HG02610 (cell line): Measurements from ENCODE around the gene L3MBTL2.
"Not testable (repeated sequence)": the region's sequence is repeated elsewhere in the genome, so short reads cannot be mapped to it uniquely, and the experiment has no call there.

Experiments
- ATAC-seq: cut with Tn5 transposase; IDR thresholded peaks from one replicate; pipeline ENCODE4 v1.9.1; 2021; ENCODE audit warnings: mild to moderate bottlenecking, moderate library complexity; ENCODE audit not compliant: unreplicated experiment

The L3MBTL2 gene

DNA sequence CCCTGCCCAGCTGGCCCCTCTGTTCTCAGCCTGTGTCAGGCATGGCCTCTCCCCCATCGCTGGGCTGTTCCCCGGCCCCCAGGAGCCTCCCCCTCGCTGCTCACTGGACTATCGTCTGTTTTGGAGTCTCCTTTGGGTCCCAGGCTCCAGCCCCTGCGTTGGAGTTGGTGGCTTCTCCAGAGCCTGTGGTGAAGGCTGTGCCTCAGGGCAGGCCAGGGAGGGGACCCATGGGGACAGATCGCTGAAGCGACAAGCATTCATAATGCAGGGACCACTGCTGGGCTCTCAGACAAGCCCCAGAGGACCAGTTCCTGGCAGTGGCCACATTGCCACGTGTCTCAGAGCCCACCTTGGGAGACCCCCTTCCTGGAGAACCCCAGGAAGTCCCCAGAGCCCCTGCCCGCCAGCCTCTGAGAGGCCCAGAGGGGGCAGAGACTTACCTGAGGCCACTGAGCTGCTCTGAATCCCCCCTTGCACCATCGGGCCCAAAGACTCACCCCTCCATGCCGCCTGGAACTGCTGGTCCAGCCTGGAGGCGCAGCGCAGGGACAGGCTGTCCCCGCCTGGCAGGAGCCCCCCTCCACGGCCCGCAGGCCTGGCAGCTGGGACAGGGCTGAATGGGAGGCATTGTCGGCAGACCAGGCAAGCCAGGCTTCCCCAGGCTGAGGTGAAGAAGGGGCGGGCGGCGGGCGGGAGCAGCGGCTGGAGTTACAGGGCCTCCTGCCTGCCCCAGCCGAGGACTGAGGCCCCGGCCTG lies 35.4 kb downstream of the L3MBTL2 start, which contains the start of gene CHADL:
CHADL (minus strand) TSS at position 555 of the 756 bp plus-strand sequence; CDS start at position 505, 50 bp downstream.
- ATAC-seq = no peak

- ATAC-seq = no peak
These were observed 36.1 kb downstream of the L3MBTL2 start for GRCh38 chr22:41241133-41241676.

- ATAC-seq = no peak
These were observed 37.4 kb downstream of the L3MBTL2 start for GRCh38 chr22:41242396-41243117.

DNA sequence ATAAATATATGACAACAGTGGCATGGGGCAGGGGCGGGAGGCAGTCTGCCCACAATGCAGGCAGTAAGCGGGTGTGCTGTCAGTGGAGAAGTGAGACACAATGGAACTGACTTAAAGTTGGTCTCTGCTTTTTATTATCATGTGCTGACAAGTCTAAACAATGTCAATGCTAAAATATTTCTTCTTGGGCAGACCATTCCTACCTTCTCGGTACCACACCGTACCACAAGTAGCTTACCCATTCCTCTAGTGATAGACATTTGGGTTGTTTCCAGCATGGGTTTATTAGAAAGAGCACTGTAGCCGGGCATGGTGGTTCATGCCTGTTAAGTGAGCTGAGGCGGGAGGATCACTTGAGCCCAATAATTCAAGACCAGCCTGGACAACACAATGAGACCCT lies 38.2 kb downstream of the L3MBTL2 start:
- no peak for ATAC-seq

- no peak for ATAC-seq
These were observed 40.9 kb downstream of the L3MBTL2 start for GRCh38 chr22:41245917-41246499.

GRCh38 chr22:41247703-41248102 lies 42.6 kb downstream of the L3MBTL2 start:
- no peak for ATAC-seq

DNA sequence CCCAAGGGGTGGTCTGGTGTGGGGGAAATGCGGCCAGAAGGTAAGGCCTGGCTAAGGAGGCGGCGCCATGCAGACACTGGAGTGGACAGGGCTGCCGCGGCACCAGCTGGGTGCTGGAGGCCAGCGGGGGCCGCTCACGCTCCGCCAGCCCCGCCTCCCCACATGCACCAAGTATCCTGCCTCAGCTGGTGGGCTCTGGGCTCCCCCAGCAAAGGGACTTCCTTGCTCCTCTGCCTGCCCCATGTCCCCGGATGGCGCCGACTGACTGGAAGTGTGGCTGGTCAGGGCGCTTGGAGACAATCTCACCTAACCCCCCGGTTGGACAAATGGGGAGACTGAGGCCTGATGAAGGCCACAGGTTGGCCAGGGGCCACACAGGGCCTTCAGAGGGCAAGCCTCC lies 43.2 kb downstream of the L3MBTL2 start:
- no peak for ATAC-seq

DNA sequence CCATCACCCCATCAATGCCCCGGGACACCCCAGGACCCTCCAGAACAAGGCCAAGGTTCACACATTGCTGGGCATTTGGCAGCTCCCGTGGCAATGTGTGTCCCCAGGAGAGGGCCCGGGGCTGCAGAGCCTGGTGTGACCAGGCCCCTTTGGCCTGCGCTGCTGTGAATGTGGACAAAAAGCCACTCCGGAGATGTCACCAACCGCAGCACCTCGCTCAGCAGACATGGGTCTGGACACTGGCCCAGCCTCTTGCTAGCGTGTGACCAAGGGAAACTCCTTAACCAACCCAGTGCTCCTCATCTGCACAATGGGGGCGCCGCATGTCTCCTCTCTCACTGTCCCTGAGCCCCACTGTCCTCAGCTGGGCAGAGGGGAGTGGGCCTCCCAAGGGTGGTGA lies 43.6 kb downstream of the L3MBTL2 start:
- no peak for ATAC-seq

GRCh38 chr22:41249442-41249841 lies 44.3 kb downstream of the L3MBTL2 start:
- ATAC-seq = no peak

DNA sequence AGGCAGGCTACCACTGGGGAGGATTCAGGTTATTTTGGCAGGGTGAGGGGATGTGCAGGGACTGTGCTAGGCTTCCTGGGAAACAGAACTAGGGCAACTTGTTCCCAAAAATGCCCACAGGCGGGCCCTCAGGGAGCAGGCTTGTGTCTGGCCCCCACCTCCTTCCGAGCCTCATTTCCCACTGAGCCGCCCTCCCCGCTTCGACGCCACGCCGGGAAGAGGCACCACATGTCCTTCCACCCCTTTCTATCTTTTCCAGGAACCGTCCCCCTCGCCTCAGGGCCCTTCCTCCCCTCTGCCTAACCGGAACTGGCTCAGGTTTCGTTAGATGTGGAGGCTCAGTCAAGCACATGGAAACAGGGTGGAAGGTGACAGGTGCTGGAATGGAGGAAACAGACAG lies 45.0 kb downstream of the L3MBTL2 start:
- ATAC-seq = no peak

DNA sequence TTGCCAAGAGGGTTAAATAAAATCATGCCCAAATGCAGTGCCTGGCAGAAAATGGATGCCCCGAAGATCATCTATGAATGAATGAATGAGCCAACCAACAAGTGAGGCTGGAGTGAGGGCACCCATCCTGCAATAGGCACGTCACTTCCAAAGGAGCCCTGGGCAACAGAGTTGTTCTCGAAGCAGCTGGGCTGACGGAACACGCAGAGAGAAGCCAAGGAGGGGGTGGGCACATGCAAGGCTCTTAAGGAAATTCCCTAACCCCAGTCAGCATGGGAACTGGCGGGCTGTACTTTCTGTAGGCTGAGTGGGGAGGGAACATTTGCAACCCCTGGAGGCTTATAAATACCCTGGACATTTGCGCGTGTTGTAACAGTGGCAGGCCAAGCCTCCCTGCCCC lies 47.3 kb downstream of the L3MBTL2 start:
- ATAC-seq = no peak

GRCh38 chr22:41254230-41254629 lies 49.1 kb downstream of the L3MBTL2 start:
- ATAC-seq = no peak

DNA sequence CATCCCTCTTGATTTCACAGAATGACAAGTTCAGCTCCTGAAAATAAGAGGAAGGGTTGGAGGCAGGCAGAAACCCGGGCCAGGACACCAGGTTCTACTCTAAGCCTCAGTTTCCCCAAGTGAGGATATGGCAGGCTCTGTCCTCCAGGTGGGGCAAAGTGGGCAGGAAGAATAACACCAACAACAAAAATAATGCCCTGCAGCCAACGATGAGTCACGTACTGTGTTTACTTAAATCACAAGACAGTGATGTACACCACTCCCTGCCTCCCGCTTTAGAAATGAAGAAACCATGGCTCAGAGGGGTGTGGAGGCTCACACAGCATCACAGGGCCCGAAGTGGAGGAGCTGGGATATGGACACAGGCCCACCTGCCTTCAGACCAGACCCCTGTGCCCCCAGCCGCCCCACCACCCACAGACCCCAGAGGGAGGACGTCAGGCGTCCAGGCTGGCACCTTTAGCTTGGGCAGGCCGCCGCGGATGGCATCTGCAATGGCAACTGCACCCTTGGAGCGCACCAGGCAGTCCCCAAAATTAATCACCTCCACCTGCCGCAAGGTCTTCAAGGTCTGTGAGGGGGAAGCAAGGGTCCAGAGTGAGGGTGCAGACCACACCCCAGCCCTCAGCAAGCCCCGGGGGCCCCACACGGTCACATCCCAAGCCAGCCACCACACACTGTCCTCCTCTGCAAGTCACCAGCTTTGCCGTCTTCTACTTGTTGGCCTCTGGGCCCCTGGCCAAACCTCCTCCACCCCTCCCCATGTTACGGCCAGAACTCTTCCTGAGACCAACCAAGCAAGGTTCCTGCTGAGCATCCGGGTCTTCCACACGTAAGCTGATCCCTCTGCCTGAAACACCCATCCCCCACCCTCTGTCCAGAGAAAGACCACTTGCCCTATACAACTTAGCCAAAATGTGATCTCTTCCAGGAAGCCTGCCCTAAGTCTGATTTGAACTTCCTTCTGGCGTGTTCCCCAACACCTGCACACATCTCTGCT lies 51.4 kb downstream of the L3MBTL2 start:
- ATAC-seq = no peak

DNA sequence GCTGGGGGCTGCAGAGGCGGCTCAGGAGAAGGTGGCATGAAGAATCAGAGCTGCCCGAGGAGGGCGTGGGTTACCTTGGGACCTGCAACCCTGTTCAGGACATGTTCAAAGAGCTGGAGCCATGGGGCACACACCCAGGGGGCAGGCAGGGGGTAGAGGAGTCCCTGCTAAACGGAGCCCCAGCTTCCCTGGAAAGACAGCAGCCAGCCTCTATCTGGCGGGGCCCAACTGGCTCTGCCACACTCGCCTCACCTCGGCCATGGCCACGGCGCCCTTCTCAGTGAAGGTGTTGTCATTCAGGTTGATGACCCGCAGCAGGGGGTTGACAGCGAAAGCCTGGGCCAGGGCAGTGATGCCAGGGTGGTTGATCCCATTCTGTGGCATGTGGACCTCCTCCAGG lies 52.6 kb downstream of the L3MBTL2 start:
- no peak for ATAC-seq

- not testable (repeated sequence) for ATAC-seq
These were observed 54.6 kb downstream of the L3MBTL2 start for GRCh38 chr22:41259756-41260155.

DNA sequence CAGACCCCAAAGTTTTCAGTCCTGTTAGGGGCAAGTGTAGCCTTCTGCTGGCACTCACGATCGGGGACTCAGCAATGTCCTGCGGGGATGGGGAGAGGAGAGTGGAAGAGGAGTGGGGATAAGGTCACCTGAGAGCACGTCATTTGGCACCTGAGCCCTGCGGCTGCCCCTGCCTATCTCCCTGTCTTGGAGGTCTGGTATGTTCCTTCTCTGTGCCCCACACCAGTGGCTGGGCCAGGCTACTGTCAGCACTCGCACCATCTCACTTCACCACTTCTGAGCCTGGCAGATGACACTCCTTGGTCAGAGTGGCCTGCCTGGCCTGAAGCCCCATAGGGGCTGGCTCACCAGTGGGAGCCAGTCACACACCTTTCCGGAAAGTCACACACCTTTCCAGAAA lies 55.8 kb downstream of the L3MBTL2 start:
- ATAC-seq = no peak

- ATAC-seq = no peak
These were observed 56.6 kb downstream of the L3MBTL2 start for GRCh38 chr22:41261541-41262249.

DNA sequence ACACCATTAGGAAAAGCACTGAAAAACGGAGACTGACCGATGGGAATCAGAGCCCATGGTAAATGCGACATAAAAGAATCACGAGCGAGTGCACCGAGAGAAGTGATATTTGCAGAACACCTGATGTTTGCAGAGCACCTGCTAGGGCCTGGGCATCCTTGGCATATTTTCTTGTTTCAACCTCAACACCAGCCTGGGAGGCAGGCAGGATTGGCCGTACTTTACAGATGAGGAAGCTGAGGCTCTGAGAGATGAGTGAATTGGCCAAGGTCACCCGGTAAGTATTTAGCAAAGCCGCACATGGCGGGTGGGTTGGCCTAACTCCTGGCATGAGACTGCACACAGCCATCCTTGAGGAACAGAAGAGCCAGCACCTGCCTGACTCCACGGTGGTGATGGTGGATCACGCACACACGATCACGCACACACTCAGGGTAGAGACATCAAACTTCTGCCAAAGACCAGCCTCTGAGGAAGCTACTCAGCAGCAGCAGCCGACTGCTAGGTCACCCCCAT lies 57.2 kb downstream of the L3MBTL2 start:
- no peak for ATAC-seq

DNA sequence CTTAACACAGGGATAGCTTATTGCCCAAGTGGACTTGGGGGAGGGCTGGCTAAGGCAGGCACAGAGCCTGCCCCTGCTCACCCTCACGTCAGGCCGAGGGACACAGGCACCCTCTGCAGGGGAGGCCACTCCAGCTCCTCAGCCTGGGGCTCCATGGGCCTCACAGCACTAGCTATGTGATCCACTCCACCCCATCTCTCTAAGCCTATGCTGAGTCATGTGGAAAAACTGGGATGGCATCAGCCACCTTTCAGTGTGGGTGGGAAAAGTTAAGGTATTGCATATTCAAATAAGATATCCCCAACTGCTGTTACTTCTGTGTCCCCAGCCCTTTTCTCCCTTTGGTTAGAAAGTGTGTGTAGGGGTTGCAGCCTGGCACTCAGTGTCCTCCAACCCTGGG lies 58.6 kb downstream of the L3MBTL2 start:
- no peak for ATAC-seq
